Lower leg skin (tissue), 3 donors: ENCODE data around the gene MAN1A1.

Experiments used
- CTCF ChIP-seq, 3 donors: fragments of 450-650 bp; IDR thresholded peaks; one replicate each; pipeline ENCODE4 v1.5.1; 2016; ENCODE audit warnings: antibody characterized with exemption in 3 of 3, mild to moderate bottlenecking in 3 of 3, moderate library complexity in 2 of 3
- POLR2A ChIP-seq, 2 donors: fragments of 450-650 bp; IDR thresholded peaks; one replicate each; pipeline ENCODE4 v1.6.1; 2016 to 2017; ENCODE audit warnings: antibody characterized with exemption in 2 of 2, mild to moderate bottlenecking in 1 of 2, moderate library complexity in 1 of 2

- no peak for TF ChIP-seq POLR2A (IDR thresholded peaks at IDR 0.05)
- TF ChIP-seq CTCF (IDR thresholded peaks at IDR 0.05), result no peak
These were observed 186.6 kb downstream of the MAN1A1 start for GRCh38 chr6:119163006-119163405.
